Heart left ventricle (tissue), 13 donors: ENCODE data around the gene TXNDC15.

Experiments
- CTCF ChIP-seq, 12 donors: fragments of 200-600 bp; sonication (generic) in 4 of 12; IDR thresholded peaks; one replicate each; pipeline versions ENCODE4 v1.5.0 to v1.8.0; 2018 to 2022; ENCODE audit warnings: antibody characterized with exemption in 12 of 12, mild to moderate bottlenecking in 5 of 12
- POLR2A ChIP-seq, 2 donors: fragments of 450-650 bp; IDR thresholded peaks; one replicate each; pipeline ENCODE4 v1.6.1; 2017; ENCODE audit warnings: antibody characterized with exemption in 2 of 2, mild to moderate bottlenecking in 2 of 2, moderate library complexity in 2 of 2
- donor health status: ischemic (EF 13 %, LVEDD 7.1; RV severe dilation, severe dysfunction).
- donor health status: DM: no; HTN: yes; CAD: no.
- donor health status: DM: no; HTN: no; CAD: no.
- donor health status: ischemic (EF 25% LVEDD 6.9; RV normal size, moderate dysfunction).
- donor health status: ischemic (EF 25% LVEDD 5.7; RV mildly dilated, moderate dysfunction).
- donor health status: ischemic (EF 35%, LVEDD 5.7; RV mildly dilated, moderate dysfunction).
- donor health status: nonischemic (EF 11% LVEDD 7.7; RV severe dilation, severe dysfunction).
- donor health status: DM: yes; HTN: yes; CAD: no.
- donor health status: PGD.
- donor health status: ischemic (EF 29% LVEDD 5.4; RV normal size, mild dysfunction).
- donor health status: nonischemic (EF 23%, LVEDD 6.1; RV moderate dilation, normal function).

- TF ChIP-seq CTCF (IDR thresholded peaks at IDR 0.05): no peak
- no peak for TF ChIP-seq POLR2A (IDR thresholded peaks at IDR 0.05)
Measured at GRCh38 chr5:134844252-134844651, 29.9 kb upstream of the TXNDC15 start.
